BE2C (cell line): ENCODE data around the gene OPN4.

Experiments used
- DNase-seq: peaks from one replicate; pipeline ENCODE4 v3.0.0-alpha.2; 2020
- H3K27me3 ChIP-seq: fragments of 250-450 bp; sonication (Bioruptor Pico); 2 replicates; pipeline ENCODE4 v1.5.1; 2020; ENCODE audit warnings: mild to moderate bottlenecking
- H3K36me3 ChIP-seq: fragments of 250-450 bp; sonication (Bioruptor Pico); 2 replicates; pipeline ENCODE4 v1.5.1; 2020; ENCODE audit warnings: mild to moderate bottlenecking
- H3K4me1 ChIP-seq: fragments of 250-450 bp; sonication (Bioruptor Pico); 2 replicates; pipeline ENCODE4 v1.5.1; 2020
- H3K4me3 ChIP-seq: 2 replicates; pipeline ENCODE4 v1.5.1; 2011; ENCODE audit warnings: low read depth, low read length
- H3K9me3 ChIP-seq: fragments of 250-450 bp; sonication (Bioruptor Pico); 2 replicates; pipeline ENCODE4 v1.5.1; 2020
- TF ChIP-seq, protein P1 (sequence below): IDR thresholded peaks from 2 replicates; pipeline ENCODE4 v1.5.1; 2012; ENCODE audit warnings: mild to moderate bottlenecking, low read depth, low read length

OPN4 gene

DNA sequence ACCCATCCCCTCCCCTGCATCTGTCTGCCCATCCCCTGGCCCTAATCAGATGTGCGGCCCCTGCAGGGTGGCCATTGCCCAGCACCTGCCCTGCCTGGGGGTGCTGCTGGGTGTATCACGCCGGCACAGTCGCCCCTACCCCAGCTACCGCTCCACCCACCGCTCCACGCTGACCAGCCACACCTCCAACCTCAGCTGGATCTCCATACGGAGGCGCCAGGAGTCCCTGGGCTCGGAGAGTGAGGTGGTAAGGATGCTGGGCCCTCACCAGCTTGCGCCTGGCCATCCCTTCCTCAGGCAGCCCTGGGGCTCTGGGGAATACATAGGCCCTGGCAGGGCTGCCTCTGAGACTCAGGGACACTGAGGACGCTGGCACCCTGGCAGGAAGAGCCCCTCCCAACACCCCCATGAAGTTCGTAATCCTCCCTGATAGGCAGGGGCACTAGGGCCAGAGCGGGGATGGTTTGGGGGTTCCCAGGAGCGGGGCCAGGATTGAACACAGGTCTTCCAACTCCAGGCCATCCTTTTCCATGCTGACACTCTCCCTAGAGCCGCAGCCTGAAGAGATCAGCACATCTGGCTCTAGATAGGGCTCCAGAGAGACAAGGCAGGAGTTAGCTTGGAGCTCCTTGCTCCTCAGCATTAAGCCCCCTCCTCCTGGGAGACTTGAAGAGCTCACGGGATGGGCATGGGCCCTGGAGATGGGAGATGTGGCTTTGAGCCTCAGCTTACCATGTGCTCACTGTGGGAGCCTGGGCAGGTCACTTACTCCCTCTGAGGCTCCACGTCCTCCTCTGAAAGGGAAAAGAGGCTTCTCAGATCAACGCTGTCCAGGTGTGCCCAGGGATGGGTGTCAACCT is 8.1 kb downstream of the OPN4 start:
- TF ChIP-seq, protein P1, sequence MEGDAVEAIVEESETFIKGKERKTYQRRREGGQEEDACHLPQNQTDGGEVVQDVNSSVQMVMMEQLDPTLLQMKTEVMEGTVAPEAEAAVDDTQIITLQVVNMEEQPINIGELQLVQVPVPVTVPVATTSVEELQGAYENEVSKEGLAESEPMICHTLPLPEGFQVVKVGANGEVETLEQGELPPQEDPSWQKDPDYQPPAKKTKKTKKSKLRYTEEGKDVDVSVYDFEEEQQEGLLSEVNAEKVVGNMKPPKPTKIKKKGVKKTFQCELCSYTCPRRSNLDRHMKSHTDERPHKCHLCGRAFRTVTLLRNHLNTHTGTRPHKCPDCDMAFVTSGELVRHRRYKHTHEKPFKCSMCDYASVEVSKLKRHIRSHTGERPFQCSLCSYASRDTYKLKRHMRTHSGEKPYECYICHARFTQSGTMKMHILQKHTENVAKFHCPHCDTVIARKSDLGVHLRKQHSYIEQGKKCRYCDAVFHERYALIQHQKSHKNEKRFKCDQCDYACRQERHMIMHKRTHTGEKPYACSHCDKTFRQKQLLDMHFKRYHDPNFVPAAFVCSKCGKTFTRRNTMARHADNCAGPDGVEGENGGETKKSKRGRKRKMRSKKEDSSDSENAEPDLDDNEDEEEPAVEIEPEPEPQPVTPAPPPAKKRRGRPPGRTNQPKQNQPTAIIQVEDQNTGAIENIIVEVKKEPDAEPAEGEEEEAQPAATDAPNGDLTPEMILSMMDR, result no peak
- Histone ChIP-seq H3K4me1 (peaks cover 35% of the 10 kb centered on the region), H3K4me3 (no peak overlapping the region), H3K9me3 (no peaks in the 10 kb centered on the region), H3K36me3 (no peaks in the 10 kb centered on the region), H3K27me3 (no peaks in the 10 kb centered on the region)
- no peak for DNase-seq

DNA sequence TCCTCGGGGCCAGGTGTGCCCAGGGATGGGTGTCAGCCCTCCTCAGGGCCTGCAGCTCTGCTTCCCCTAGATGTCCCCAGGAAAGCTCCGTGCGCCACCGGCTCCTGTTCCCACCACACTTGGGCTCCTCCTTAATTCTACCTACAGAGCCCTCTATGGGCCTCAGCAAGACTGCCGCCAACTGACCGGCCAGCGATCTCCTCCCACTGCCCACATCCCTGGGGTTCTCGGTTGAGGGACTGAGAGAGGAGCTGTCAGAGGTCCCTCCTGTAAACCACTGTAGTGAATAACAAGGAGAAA is 8.6 kb downstream of the OPN4 start:
- no peak for DNase-seq
- H3K4me3 ChIP-seq, result no peak overlapping the region
- no peaks in the 10 kb centered on the region for H3K27me3 ChIP-seq
- peaks cover 40% of the 10 kb centered on the region for H3K4me1 ChIP-seq
- TF ChIP-seq, protein P1, result no peak
- H3K36me3 ChIP-seq, result no peaks in the 10 kb centered on the region
- no peaks in the 10 kb centered on the region for H3K9me3 ChIP-seq

DNA sequence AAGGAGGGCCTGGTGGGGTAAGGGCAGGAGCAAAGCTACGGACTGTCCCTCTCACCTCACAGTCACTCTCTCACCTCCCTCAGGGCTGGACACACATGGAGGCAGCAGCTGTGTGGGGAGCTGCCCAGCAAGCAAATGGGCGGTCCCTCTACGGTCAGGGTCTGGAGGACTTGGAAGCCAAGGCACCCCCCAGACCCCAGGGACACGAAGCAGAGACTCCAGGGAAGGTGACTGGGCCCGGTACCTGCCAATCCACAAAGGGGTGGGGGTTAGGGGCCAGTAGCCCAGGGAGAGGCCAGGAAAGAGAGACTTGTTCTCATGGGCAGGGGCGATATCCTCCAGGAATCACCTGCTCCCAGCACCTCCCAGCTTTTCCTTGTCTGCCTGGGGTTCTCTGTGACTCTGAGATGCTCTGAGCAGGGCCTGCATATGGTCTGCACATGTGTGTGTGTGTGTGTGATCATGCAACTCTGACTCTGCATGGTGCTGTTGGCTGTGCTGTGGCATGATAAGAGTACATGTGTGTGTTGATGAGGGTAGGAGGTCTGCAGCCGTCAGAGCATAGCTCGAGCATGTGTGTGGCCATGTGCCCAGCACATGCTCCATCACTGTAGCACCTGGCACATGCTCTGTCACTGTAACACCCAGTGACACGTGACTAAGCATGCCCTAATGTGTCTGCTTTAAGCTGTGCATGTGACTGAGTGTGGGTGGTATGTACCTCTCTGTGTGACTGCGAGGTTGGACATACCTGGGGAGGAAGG is 9.4 kb downstream of the OPN4 start:
- no peak for DNase-seq
- H3K27me3 ChIP-seq, result no peaks in the 10 kb centered on the region
- H3K36me3 ChIP-seq, result no peaks in the 10 kb centered on the region
- no peak overlapping the region for H3K4me3 ChIP-seq
- H3K9me3 ChIP-seq, result no peaks in the 10 kb centered on the region
- TF ChIP-seq, protein P1, result no peak
- H3K4me1 ChIP-seq, result peaks cover 46% of the 10 kb centered on the region

DNA sequence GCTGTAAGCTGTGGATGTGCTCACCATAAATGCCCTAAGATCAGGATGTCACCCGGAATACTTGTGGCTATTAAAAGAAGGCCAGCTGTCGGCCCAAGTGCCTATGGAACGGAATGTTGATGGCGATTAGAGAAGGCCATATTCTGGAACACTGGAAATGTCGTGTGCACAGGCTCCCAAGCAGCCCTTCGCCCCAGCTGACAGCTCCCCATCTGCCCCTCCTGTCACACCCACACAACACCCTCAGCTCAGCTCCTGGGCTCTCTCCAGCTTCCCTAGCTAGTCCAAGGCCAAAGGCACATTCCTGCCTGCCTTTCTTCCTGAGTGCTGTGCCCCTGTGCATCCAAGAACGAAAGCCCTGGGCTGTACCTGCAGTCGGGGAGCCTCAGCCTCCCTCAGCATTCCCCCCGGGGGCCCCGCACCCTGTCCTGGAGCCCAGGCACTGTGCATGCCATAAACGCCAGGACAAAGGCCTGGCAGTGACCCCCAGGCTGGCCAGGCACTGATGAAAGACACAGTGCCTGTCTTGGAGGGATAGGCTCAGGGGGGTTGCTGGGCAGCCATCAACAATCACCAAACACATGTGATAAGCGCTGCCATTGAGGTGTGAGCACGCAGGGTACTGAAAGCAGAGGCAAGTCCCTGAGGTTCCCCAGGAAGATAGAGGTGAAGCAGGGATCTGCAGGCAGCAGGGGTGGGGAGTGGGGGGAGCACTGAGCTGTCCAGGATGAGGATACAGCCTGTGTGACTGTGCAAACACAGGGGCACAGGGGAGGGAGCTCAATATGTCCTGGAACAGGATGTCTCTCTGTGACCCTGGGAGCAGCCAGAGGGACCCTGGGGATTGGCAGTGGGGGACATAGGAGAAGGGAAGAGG is 10.2 kb downstream of the OPN4 start:
- peaks cover 53% of the 10 kb centered on the region for H3K4me1 ChIP-seq
- H3K9me3 ChIP-seq, result no peaks in the 10 kb centered on the region
- H3K27me3 ChIP-seq, result no peaks in the 10 kb centered on the region
- no peak overlapping the region for H3K4me3 ChIP-seq
- TF ChIP-seq, protein P1, result no peak
- DNase-seq, result no peak
- no peaks in the 10 kb centered on the region; the same call in 1 of the 2 replicates for H3K36me3 ChIP-seq

DNA sequence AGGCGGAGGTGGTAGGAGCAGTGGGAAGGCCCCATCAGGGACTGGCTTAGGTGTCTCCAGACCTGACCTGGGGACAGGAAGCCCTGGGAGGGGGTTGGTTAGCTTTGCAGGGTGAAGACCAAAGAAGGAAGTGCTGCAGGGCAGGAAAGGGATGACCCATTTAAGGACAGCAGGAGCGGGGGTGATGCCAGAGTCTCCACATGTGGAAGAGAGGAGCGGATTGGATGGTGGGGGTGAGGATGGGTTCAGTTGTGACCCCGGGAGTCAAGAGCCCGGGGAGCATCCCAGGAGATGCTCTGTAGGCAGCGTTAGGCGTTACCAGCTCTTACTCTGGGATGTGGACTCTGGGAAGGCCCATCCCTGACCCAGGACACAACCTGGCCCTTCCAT is 10.9 kb downstream of the OPN4 start:
- TF ChIP-seq, protein P1, result no peak

More for the DNA sequence above, 10.9 kb downstream of the OPN4 start:
- no peak for DNase-seq
- Histone ChIP-seq H3K4me3 (no peak overlapping the region), H3K4me1 (peaks cover 57% of the 10 kb centered on the region), H3K36me3 (no peaks in the 10 kb centered on the region; the same call in 1 of the 2 replicates), H3K27me3 (no peaks in the 10 kb centered on the region), H3K9me3 (no peaks in the 10 kb centered on the region)
